Dedifferentiated amniotic fluid mesenchymal stem cell (primary cell): ENCODE results near the gene SLC25A11.
"Not testable (repeated sequence)": the region's sequence is repeated elsewhere in the genome, so short reads cannot be mapped to it uniquely, and the experiment has no call there.

Experiments
- DNase-seq: peaks from one replicate; pipeline ENCODE4 v3.0.0-alpha.2; 2016; ENCODE audit errors: extremely low spot score

SLC25A11 gene

DNA sequence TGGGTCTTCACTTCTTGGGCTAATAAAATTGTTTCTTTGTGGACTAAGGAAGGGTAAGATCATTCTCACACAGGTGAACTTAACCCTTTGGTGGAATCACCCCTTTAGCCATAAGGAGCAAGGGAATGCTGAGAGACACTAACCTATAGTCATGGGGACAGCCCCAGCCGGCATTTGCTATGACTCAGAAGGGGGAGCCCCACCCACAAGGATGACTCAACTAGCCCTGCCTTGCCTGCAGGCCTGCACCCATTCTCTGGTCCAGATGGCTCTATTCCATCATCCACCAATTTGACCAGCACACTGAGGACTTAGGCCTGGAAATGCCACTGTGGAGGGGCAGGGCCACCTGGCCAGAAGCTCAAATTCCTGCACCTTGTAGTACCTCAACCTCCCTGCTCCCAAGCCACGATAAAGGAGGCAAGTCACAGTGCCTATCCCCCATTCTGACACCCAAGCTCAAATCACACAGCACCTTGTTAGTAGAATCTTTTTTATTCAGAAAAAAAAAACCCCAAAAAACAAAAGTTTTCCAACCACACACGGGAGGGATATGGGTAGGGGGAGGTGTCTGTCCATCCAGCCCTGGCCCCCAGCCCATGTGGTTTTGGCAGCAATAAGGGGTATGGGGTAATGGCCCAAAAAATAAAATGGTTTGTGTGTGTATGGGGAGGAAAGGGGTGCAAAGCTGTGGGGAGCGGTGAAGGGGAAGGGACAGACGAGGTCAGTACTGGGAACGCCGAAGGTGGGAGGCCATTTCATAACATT is 5.5 kb upstream of the SLC25A11 start:
- DNase-seq: peak; percentile 87

DNA sequence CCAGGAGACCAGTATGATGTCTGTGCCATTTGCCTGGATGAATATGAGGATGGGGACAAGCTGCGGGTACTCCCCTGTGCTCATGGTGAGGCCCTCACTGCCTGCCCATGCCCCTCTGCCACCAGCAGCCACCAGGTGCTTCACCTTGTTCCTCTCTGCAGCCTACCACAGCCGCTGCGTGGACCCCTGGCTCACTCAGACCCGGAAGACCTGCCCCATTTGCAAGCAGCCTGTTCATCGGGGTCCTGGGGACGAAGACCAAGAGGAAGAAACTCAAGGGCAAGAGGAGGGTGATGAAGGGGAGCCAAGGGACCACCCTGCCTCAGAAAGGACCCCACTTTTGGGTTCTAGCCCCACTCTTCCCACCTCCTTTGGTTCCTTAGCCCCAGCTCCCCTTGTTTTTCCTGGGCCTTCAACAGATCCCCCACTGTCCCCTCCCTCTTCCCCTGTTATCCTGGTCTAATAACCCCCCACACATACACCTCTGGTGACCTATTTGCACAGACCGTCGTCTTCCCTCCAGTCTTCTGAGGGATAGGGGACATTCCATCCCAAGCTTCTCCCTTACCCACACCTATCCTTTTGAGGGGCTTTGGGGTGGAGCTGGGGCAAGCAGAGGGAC is 4.8 kb upstream of the SLC25A11 start:
- no peak for DNase-seq

DNA sequence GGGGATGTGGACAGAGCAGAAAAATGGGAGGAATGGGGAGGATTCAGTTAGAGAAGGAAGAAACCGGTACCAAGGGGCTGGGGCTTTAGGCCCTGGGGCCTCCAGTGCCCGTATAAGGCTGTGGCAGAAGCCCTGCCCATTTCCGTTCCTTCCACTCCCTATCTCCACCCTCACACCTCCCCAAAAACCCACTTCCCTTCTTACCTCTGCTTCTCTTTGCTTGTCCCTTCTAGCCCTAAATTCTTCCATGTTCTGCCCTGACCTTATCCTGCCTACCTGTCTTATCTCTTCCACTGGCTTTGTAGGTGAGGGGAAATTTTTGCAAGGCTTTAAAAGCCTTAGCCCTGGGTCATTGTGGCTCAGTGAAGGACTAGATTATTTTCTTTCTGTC is 4.3 kb upstream of the SLC25A11 start:
- DNase-seq: no peak

GRCh38 chr17:4942760-4943508 is 3.1 kb upstream of the SLC25A11 start:
- no peak for DNase-seq

- no peak for DNase-seq
These were observed 1.4 kb upstream of the SLC25A11 start for GRCh38 chr17:4941319-4941610.

DNA sequence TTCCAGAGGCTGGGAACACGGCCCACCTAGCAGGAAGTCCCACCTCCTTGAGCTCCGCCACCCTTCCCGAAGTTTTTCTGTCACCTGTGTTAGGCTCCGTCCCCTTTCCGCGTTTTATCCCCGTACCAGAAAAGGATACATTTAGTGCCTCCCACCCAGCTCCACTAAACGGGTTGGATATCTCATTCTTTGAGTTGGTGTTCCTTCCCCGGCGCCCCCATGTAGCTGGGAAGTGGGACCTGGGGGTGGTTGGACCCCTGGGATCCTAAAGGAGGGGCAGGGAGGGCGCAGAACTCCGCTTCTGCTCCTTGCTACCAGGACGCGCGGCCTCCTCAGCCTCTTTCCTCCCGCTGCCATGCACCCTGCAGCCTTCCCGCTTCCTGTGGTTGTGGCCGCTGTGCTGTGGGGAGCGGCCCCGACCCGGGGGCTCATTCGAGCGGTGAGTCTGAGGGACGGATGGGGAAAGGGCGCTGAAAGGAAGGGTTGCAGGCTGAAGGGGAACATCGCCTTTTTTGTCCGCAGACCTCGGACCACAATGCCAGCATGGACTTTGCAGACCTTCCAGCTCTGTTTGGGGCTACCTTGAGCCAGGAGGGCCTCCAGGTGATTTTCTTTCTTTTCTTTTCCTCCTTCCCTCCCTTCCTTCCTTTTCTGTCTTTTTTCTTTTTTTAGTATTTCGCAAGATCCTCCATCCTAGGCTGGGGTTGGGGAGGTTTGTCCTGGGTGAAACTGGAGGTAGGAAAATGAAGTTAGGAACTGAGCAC is 891 bp upstream of the SLC25A11 start:
- DNase-seq: no peak

DNA sequence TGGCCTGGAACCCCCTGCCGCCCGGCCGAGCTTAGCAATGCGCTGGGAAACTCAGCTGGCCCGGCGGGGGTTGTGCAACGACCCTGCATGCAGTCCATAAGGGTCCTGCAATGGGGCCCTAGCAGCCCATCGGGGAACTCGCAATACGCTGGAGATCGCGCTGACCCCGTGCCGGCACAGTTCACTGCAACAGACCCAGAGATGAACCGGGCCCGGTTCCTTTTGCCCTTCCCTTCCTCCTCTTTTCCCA is 375 bp downstream of the SLC25A11 start:
- DNase-seq: no peak

DNA sequence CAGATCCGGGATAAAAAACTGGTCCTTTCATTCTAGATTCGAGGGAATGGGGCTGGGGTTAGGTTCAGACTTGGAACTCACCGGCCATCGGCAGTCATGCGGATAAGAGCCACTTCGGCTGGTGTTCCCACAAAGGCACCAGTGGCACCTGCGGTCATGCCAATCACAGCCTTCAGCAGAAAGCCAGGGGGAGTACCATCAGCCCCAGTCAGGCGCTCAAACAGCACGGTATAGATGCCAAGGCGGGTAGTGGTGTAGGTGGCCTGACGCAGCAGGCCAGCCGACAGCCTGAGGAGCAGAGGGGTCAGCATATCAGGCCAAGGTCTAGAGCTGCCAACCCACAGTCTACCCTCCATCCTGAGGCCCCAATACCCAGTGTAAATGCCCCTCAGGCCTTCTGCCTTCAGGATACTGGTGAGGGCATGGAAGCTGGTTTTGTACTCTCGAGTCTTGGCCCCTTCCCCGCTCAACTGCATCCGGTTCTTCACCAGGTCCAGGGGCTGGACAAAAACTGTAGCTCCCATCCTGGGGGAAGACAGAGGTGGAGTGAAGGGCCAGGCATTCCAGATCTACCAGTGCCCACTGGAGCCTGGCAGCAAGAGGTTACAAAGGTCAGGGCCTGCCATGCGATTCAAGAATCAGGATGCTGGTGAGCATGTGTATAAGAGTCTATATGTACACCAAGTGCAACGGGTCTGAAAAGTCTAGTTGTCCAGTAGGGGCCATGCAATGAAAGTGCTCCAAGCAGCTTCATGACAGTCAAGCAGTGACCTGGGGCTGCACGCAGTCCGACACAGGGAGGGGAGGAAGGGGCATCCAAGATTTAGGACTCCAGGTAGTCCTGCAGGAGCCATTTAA is 929 bp downstream of the SLC25A11 start:
- DNase-seq: no peak

DNA sequence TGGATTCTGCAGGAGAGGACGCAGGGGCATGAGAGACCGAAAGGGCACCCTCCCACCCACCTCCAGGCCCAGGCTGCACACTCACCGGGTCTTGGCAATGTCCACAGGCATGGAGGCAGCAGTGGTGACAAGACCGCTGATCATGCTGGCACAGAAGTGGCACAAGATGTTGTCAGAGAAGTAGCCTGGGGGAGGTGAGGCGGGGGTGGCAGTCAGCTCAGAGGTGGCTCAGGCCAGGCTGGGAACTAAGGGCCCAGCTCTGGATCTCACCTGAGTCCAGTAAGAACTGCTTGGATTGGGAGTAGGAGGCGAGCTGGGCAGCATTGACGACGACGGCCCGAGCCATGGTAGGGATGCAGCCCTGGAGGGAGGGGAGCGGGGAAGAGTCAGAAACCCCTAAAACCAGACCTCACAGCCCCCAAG is 1.8 kb downstream of the SLC25A11 start:
- DNase-seq: no peak

GRCh38 chr17:4937553-4937952 is 2.3 kb downstream of the SLC25A11 start:
- no peak for DNase-seq

GRCh38 chr17:4936436-4936835 is 3.4 kb downstream of the SLC25A11 start:
- no peak for DNase-seq

GRCh38 chr17:4935650-4936049 is 4.2 kb downstream of the SLC25A11 start:
- no peak for DNase-seq

DNA sequence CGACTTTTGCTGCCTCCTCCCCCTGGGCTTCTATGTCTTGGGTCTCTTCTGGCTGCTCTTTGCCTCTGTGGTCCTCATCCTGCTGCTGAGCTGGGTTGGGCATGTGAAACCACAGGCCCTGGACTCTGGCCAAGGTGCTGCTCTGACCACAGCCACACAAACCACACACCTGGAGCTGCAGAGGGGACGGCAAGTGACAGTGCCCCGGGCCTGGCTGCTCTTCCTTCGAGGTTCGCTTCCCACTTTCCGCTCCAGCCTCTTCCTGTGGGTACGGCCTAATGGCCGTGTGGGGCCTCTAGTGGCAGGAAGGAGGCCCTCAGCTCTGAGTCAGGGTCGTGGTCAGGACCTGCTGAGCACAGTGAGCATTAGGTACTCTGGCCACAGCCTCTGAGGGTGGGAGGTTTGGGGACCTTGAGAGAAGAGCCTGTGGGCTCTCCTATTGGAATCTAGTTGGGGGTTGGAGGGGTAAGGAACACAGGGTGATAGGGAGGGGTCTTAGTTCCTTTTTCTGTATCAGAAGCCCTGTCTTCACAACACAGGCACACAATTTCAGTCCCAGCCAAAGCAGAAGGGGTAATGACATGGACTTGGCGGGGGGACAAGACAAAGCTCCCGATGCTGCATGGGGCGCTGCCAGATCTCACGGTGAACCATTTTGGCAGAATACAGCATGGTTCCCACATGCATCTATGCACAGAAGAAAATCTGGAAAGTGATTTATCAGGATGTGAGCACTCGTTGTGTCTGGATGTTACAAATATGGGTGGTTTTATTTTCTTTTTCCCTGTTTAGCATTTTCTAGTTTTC is 5.5 kb downstream of the SLC25A11 start:
- no peak for DNase-seq

- no peak for DNase-seq
These were observed 6.2 kb downstream of the SLC25A11 start for GRCh38 chr17:4933646-4934045.

DNA sequence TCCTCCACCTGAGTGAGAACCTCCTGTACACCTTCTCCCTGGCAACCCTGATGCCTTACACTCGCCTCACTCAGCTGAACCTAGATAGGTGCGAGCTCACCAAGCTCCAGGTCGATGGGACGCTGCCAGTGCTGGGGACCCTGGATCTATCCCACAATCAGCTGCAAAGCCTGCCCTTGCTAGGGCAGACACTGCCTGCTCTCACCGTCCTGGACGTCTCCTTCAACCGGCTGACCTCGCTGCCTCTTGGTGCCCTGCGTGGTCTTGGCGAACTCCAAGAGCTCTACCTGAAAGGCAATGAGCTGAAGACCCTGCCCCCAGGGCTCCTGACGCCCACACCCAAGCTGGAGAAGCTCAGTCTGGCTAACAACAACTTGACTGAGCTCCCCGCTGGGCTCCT is 7.1 kb downstream of the SLC25A11 start:
- no peak for DNase-seq

GRCh38 chr17:4931963-4932362 is 7.9 kb downstream of the SLC25A11 start, which contains the start of gene GP1BA:
Gene GP1BA, plus strand, starts transcription at chr17:4932277. Its CDS starts 328 bp downstream, at chr17:4932605.
- no peak for DNase-seq

DNA sequence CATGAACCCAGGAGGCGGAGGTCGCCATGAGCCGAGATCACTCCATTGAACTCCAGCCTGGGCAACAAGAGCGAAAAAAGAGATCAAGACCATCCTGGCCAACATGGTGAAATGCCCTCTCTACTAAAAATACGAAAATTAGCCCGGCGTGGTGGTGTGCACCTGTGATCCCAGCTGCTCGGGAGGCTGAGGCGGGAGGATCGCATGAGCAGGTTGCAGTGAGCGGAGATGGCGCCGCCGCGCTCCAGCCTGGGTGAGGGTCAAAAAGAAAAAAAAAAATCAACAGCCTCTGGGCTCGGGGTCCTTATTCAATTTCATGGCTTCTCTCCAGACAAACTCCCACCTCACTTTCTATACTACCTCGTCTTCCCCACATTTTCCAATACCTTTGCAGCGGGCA is 11.0 kb downstream of the SLC25A11 start:
- DNase-seq: no peak

- not testable (repeated sequence) for DNase-seq
These were observed 13.1 kb downstream of the SLC25A11 start for GRCh38 chr17:4926577-4927335.

DNA sequence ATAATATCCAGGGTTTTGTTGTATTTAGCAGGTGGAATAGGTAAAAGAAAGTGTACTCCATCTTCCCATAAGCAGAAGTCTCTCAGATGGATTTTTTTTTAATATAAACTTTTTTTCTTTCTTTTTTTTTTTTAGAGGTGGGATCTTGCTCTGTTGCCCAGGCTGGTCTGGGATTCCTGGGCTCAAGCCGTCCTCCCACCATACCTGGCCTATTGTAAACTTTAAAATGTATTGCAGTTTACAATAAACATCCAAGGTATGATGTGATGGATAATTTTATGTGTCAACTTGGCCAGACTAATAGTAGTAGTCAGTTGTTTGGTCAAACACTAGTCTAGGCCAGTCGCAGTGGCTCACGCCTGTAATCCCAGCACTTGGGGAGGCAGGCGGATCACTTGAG is 18.5 kb downstream of the SLC25A11 start:
- no peak for DNase-seq
